Measurements from ENCODE around the gene SPTBN2.
A peak's percentile ranks its signal among the peaks of the same experiment; 100 is the strongest.

Gene SPTBN2

GRCh38 chr11:66684635-66685034 lies 44.4 kb downstream of the SPTBN2 start:
- DNase-seq (ENCODE audit: low spot score): no peak
- ChIA-PET CTCF (interaction anchor here (0.6 kb wide), 1 partner anchor 256 kb away, joined by 3 read pairs; no protein-coding TSS in a partner anchor), POLR2A (ENCODE audit: low non-redundant PET) (no interaction called here)
- TF ChIP-seq CTCF (conservative IDR thresholded peaks at IDR 0.05; ENCODE audit: low read depth): no peak
- peak overlapping the region; percentile 96 for H3K27ac ChIP-seq

DNA sequence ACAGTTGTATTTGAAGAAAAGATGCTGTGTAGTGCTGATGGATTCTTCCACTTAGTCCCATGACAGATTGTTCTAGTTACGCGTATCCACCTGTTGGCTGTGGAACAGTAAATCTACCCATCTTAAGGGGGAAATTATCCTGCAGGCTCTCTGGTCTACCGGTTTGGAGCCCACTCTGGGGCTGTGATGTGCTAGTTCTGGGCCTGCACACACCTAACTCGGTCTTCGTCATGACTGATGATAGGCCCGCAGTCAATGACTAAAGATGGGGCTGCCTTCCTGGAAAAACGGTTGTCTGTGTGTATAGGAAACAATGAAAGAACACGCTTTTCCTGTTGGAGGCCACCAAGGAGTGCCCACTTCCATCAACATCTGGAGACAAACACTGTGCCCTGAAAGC lies 45.1 kb downstream of the SPTBN2 start:
- DNase-seq (ENCODE audit: low spot score): no peak
- ChIA-PET CTCF (no interaction called here), POLR2A (ENCODE audit: low non-redundant PET) (no interaction called here)
- TF ChIP-seq CTCF (conservative IDR thresholded peaks at IDR 0.05; ENCODE audit: low read depth): no peak
- H3K27ac ChIP-seq: no peak overlapping the region

GRCh38 chr11:66680966-66681645 lies 47.9 kb downstream of the SPTBN2 start:
- no peak overlapping the region for H3K27ac ChIP-seq
- CTCF ChIA-PET: no interaction called here
- no peak for DNase-seq (ENCODE audit: low spot score)
- no peak for TF ChIP-seq CTCF (conservative IDR thresholded peaks at IDR 0.05; ENCODE audit: low read depth)
- POLR2A ChIA-PET (ENCODE audit: low non-redundant PET): no interaction called here

DNA sequence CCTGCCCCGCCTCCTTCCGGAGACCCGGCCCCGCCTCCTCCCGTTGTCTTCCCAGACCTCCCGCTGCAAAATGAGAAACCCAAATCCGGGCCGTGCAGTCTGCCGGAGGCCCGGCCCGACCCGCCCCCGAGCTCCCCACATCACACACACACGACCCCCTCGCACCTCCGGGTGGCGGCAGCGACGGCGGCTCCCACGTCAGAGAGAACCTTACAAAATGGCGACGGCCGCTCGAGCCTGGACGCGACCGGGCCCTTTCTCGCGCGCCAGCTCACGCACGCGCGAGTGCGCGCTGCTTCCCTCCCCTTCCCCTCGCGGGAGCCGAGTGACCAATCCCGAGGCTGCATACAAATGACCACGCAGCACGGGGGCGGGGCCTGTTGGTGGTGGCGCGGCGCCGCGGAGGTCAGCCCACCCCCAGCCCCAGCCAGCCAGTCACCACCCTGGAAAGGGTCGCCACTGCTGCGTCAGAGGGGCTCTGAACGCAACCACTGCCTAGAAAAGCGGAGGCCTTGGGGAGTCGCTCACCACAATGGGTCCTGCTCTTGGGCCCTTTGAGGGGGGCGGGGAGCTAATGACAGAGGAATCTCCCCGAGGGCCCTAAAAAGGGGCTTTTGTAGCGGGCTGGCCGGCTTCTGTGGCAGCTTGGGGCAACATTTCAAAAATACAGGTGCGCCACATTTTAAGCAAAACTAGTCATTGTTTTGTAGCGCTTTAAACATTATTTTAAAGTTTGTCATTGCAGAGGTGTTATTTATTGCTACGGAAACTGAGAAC lies 51.2 kb downstream of the SPTBN2 start, which contains the start of gene RBM4B:
RBM4B (minus strand) TSS at position 289 of the 777 bp plus-strand sequence. CDS start 808 bp downstream, outside the sequence.
- DNase-seq (ENCODE audit: low spot score): peak; percentile 95
- H3K27ac ChIP-seq: peak within 1 kb of the TSS; percentile 94
- TF ChIP-seq CTCF (conservative IDR thresholded peaks at IDR 0.05; ENCODE audit: low read depth): no peak
- ChIA-PET CTCF (interaction anchor here (0.5 to 2.6 kb wide), 17 partner anchors 15 to 314 kb away, joined by 3 to 13 read pairs (median 4); partner anchors contain the start of genes CCDC87, CCS and SPTBN2), POLR2A (ENCODE audit: low non-redundant PET) (interaction anchor here (0.5 to 1.9 kb wide), 7 partner anchors 8 to 372 kb away, joined by 3 to 13 read pairs (median 4); partner anchors contain the start of gene DPP3)

DNA sequence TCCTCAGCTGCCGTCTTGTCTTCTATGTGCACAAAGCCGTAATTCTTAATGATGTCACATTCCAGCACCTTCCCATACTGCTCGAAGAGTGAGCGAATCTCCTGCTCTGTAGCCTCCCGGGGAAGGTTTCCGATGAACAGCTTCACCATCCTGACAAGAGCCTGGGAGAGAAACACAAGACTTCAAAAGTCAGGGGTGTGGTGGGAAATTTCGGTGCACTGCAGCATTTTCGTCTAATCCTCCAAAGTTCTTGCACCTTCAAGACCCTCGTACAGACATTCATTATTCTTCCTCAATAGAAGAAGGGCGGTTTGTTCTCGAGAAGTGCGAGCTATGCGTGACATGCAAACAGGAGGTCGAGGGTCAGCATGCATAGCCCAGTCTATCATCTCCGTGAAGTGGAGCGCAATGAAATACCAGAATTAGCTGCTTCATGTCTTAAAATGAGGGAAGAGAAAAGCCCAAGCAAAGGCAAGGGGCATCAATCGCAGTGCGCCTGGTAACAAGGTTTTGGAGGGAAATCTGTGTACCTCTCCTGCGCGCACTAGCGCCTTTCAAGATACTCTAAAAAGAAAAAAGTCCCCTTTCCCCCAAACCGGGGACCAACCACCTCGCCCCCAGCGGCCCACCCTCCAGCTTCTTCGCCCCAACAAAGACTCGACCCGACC lies 52.0 kb downstream of the SPTBN2 start:
- POLR2A ChIA-PET (ENCODE audit: low non-redundant PET): interaction anchor here (0.5 to 1.9 kb wide), 5 partner anchors 9 to 371 kb away, joined by 3 to 9 read pairs (median 4); partner anchors contain the start of gene DPP3
- CTCF ChIA-PET: interaction anchor here (0.6 to 2.6 kb wide), 5 partner anchors 19 to 1107 kb away, joined by 3 to 6 read pairs (median 4); partner anchors contain the start of gene ZNRD2
- no peak for DNase-seq (ENCODE audit: low spot score)
- peak overlapping the region; percentile 94 for H3K27ac ChIP-seq
- no peak for TF ChIP-seq CTCF (conservative IDR thresholded peaks at IDR 0.05; ENCODE audit: low read depth)
